SK-N-SH treated with all-trans-retinoic acid at 6 μM for 48 hours (cell line): ENCODE measurements around the gene CDH4.

ENCODE experiments used
- ARNTL ChIP-seq: fragments of 450-650 bp; formaldehyde crosslinking; IDR thresholded peaks from 2 replicates; pipeline ENCODE4 v1.5.0; 2020; ENCODE audit warnings: low read depth, mild to moderate bottlenecking, moderate library complexity, borderline replicate concordance
- PPARA ChIP-seq: fragments of 250-450 bp; sonication (Bioruptor Pico); IDR thresholded peaks from 2 replicates; pipeline ENCODE4 v1.5.0; 2020; ENCODE audit warnings: mild to moderate bottlenecking, borderline replicate concordance
- RARB ChIP-seq: fragments of 250-450 bp; sonication (Bioruptor Pico); IDR thresholded peaks from 2 replicates; pipeline ENCODE4 v1.8.0; 2021; ENCODE audit warnings: mild to moderate bottlenecking, moderate library complexity
- ZFP3 ChIP-seq: fragments of 250-450 bp; sonication (Bioruptor Pico); IDR thresholded peaks from 2 replicates; pipeline ENCODE4 v1.5.0; 2020; ENCODE audit warnings: mild to moderate bottlenecking, moderate library complexity
- ZFP30 ChIP-seq: fragments of 450-650 bp; formaldehyde crosslinking; IDR thresholded peaks from 2 replicates; pipeline ENCODE4 v1.5.0; 2022; ENCODE audit warnings: mild to moderate bottlenecking, moderate library complexity
- ZNF565 ChIP-seq: fragments of 450-650 bp; formaldehyde crosslinking; conservative IDR thresholded peaks from 2 replicates; pipeline ENCODE4 v1.5.0; 2020; ENCODE audit warnings: low read depth, mild to moderate bottlenecking, moderate library complexity
- TF ChIP-seq, protein P1 (sequence below): fragments of 250-450 bp; sonication (Bioruptor Pico); IDR thresholded peaks from 2 replicates; pipeline ENCODE4 v1.5.1; 2020; ENCODE audit warnings: low read depth, mild to moderate bottlenecking, moderate library complexity
- TF ChIP-seq, protein P2 (sequence below): fragments of 250-450 bp; sonication (Bioruptor Pico); IDR thresholded peaks from 2 replicates; pipeline ENCODE4 v1.8.0; 2020; ENCODE audit warnings: mild to moderate bottlenecking, moderate library complexity, borderline replicate concordance

DNA sequence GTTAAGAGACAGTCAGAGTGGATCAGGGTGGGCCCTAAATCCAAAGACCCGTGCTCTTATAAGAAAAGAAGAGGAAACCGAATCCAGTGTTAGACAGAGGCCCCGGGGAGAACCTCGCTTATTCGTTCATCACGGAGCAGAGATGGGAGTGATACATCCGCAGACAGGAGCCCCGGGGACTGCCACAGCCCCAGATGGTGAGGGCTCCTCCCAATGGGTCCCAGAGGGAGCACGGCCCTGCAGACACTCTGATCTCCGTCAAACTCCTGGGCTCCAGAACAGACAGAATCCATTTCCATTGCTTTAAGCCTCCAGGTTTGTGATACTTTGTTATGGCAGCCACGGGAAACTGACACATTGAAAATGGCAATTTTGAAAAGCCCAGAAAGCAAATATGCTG, 47.0 kb downstream of the CDH4 start:
- TF ChIP-seq ARNTL (CRISPR knock-in tag) (no peak), RARB (CRISPR knock-in tag) (no peak), ZNF565 (CRISPR knock-in tag) (no peak), ZFP3 (CRISPR knock-in tag) (no peak), ZFP30 (CRISPR knock-in tag) (no peak), PPARA (CRISPR knock-in tag) (no peak)
- TF ChIP-seq, protein P1, sequence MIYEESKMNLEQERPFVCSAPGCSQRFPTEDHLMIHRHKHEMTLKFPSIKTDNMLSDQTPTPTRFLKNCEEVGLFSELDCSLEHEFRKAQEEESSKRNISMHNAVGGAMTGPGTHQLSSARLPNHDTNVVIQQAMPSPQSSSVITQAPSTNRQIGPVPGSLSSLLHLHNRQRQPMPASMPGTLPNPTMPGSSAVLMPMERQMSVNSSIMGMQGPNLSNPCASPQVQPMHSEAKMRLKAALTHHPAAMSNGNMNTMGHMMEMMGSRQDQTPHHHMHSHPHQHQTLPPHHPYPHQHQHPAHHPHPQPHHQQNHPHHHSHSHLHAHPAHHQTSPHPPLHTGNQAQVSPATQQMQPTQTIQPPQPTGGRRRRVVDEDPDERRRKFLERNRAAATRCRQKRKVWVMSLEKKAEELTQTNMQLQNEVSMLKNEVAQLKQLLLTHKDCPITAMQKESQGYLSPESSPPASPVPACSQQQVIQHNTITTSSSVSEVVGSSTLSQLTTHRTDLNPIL (CRISPR knock-in tag), result no peak
- TF ChIP-seq, protein P2, sequence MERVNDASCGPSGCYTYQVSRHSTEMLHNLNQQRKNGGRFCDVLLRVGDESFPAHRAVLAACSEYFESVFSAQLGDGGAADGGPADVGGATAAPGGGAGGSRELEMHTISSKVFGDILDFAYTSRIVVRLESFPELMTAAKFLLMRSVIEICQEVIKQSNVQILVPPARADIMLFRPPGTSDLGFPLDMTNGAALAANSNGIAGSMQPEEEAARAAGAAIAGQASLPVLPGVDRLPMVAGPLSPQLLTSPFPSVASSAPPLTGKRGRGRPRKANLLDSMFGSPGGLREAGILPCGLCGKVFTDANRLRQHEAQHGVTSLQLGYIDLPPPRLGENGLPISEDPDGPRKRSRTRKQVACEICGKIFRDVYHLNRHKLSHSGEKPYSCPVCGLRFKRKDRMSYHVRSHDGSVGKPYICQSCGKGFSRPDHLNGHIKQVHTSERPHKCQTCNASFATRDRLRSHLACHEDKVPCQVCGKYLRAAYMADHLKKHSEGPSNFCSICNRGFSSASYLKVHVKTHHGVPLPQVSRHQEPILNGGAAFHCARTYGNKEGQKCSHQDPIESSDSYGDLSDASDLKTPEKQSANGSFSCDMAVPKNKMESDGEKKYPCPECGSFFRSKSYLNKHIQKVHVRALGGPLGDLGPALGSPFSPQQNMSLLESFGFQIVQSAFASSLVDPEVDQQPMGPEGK (CRISPR knock-in tag), result no peak
